GM23338 (cell line): ENCODE results near the gene NEXMIF. TPM values are rescaled to one million over a fixed set of nuclear protein-coding genes. Genes with fewer than 3 reads are reported as not detected.

ENCODE experiments used
- ATAC-seq: fragments of 200-7000 bp; cut with Tn5 transposase; 3 replicates; pipeline ENCODE4 v1.9.1; 2020
- DNase-seq: peaks from one replicate; pipeline ENCODE4 v3.0.0-alpha.2; 2015; ENCODE audit warnings: low spot score
- H2AFZ ChIP-seq: fragments of 200-600 bp; sonication (generic); 2 replicates; pipeline ENCODE4 v1.8.0; 2016; ENCODE audit warnings: antibody characterized with exemption, mild to moderate bottlenecking, moderate library complexity
- H3F3A ChIP-seq: fragments of 200-600 bp; sonication (generic); replicated peaks from 2 replicates; pipeline ENCODE4 v1.8.0; 2017; ENCODE audit warnings: antibody characterized with exemption, mixed run types, low read depth
- H3K27ac ChIP-seq: fragments of 200-600 bp; sonication (generic); 2 replicates; pipeline ENCODE4 v1.6.1; 2016; ENCODE audit warnings: low read depth
- H3K27me3 ChIP-seq: fragments of 200-600 bp; sonication (generic); 2 replicates; pipeline ENCODE4 v1.8.0; 2016; ENCODE audit warnings: mild to moderate bottlenecking, mixed run types, moderate library complexity; ENCODE audit not compliant: insufficient read depth
- H3K36me3 ChIP-seq: fragments of 200-600 bp; sonication (generic); 2 replicates; pipeline ENCODE4 v1.8.0; 2016; ENCODE audit warnings: mild to moderate bottlenecking; ENCODE audit not compliant: insufficient read depth
- H3K4me1 ChIP-seq: fragments of 200-600 bp; sonication (generic); 2 replicates; pipeline ENCODE4 v1.8.0; 2016; ENCODE audit warnings: mild to moderate bottlenecking, moderate library complexity; ENCODE audit not compliant: insufficient read depth
- H3K4me2 ChIP-seq: fragments of 200-600 bp; sonication (generic); 2 replicates; pipeline ENCODE4 v1.7.1; 2017; ENCODE audit warnings: mixed run types
- H3K4me3 ChIP-seq: fragments of 200-600 bp; sonication (generic); 2 replicates; pipeline ENCODE4 v1.6.1; 2016; ENCODE audit warnings: mixed run types
- H3K79me2 ChIP-seq: fragments of 200-600 bp; sonication (generic); replicated peaks from 2 replicates; pipeline ENCODE4 v1.8.0; 2017; ENCODE audit warnings: mild to moderate bottlenecking; ENCODE audit not compliant: insufficient read depth
- H3K9me2 ChIP-seq: fragments of 200-600 bp; sonication (generic); 2 replicates; pipeline ENCODE4 v1.8.0; 2017; ENCODE audit not compliant: insufficient read depth
- H4K20me1 ChIP-seq: fragments of 200-600 bp; sonication (generic); replicated peaks from 2 replicates; pipeline ENCODE4 v1.8.0; 2017; ENCODE audit warnings: mild to moderate bottlenecking; ENCODE audit not compliant: insufficient read depth
- H3K27ac Mint-ChIP-seq: 2 replicates; pipeline ENCODE4 v1.8.0; 2020; ENCODE audit warnings: inconsistent platforms, mild to moderate bottlenecking, moderate library complexity, mixed read lengths
- H3K27me3 Mint-ChIP-seq: 3 replicates; pipeline ENCODE4 v1.8.0; 2022; ENCODE audit warnings: low read depth, mild to moderate bottlenecking, moderate library complexity, mixed read lengths, inconsistent platforms; ENCODE audit not compliant: insufficient read depth, poor library complexity
- H3K36me3 Mint-ChIP-seq: 3 replicates; pipeline ENCODE4 v1.8.0; 2021; ENCODE audit warnings: low read depth, mild to moderate bottlenecking, inconsistent platforms, moderate library complexity, mixed read lengths
- H3K4me1 Mint-ChIP-seq: 3 replicates; pipeline ENCODE4 v1.8.0; 2020; ENCODE audit warnings: mild to moderate bottlenecking, inconsistent platforms, mixed read lengths
- H3K4me3 Mint-ChIP-seq: 3 replicates; pipeline ENCODE4 v1.8.0; 2021; ENCODE audit warnings: moderate library complexity, mild to moderate bottlenecking, inconsistent platforms, mixed read lengths
- H3K9me3 Mint-ChIP-seq: 3 replicates; pipeline ENCODE4 v1.8.0; 2020; ENCODE audit warnings: moderate library complexity, mild to moderate bottlenecking, inconsistent platforms, mixed read lengths
- ETS1 ChIP-seq: IDR thresholded peaks from 2 replicates; pipeline ENCODE4 v1.6.1; 2016; ENCODE audit warnings: antibody characterized with exemption
- EZH2 ChIP-seq: fragments of 200-600 bp; sonication (generic); IDR thresholded peaks from one replicate; pipeline ENCODE4 v1.8.0; 2017; ENCODE audit warnings: antibody characterized with exemption, mild to moderate bottlenecking, low read depth; ENCODE audit not compliant: unreplicated experiment
- EZH2phosphoT487 ChIP-seq: fragments of 200-600 bp; sonication (generic); IDR thresholded peaks from one replicate; pipeline ENCODE4 v1.8.1; 2018; ENCODE audit warnings: antibody characterized with exemption; ENCODE audit not compliant: unreplicated experiment
- POLR2AphosphoS5 ChIP-seq: IDR thresholded peaks from 2 replicates; pipeline ENCODE4 v1.6.1; 2016; ENCODE audit warnings: antibody characterized with exemption, low read depth
- STAT1 ChIP-seq: IDR thresholded peaks from one replicate; pipeline ENCODE4 v1.6.1; 2016; ENCODE audit warnings: antibody characterized with exemption; ENCODE audit not compliant: unreplicated experiment
- ZNF114 ChIP-seq: fragments of 250-450 bp; sonication (Bioruptor Pico); IDR thresholded peaks from 2 replicates; pipeline ENCODE4 v1.5.0; 2020; ENCODE audit warnings: mild to moderate bottlenecking, moderate library complexity
- ZNF462 ChIP-seq: fragments of 250-450 bp; sonication (Bioruptor Pico); IDR thresholded peaks from 2 replicates; pipeline ENCODE4 v1.5.0; 2020; ENCODE audit warnings: mild to moderate bottlenecking, moderate library complexity
- polyA plus RNA-seq: library from polyadenylated mRNA; unstranded; fragments of >200 nt; fragmentation: Nextera tagmentation; extraction: Ambion mirVana; gene quantifications from 2 replicates; pipeline ENCODE4 v1.2.1, GENCODE V29; 2016
- total RNA-seq: library from RNA; depleted of rRNA; stranded (reverse); fragments of >200 nt; shearing (Covaris generic); gene quantifications from 2 replicates; pipeline ENCODE4 v1.2.3, GENCODE V29; 2014

The NEXMIF gene
- total and polyA plus RNA-seq, 2 experiments from 2014 or later = 0.16 to 0.76 TPM

- no peak overlapping the region for H2AFZ ChIP-seq
- H3F3A ChIP-seq = no peaks in the 10 kb centered on the region
- H4K20me1 ChIP-seq = no peaks in the 10 kb centered on the region
- Mint-ChIP-seq H3K27me3 (peaks cover 19% of the 10 kb centered on the region), H3K4me3 (peak overlapping the region; percentile 82), H3K27ac (no peak overlapping the region), H3K9me3 (peaks cover 6% of the 10 kb centered on the region; the same call in 2 of the 3 replicates), H3K36me3 (peaks cover 3% of the 10 kb centered on the region; the same call in 1 of the 3 replicates), H3K4me1 (peaks cover 2% of the 10 kb centered on the region; the same call in 1 of the 3 replicates)
- peak; percentile 40 for ATAC-seq
- no peaks in the 10 kb centered on the region for H3K36me3 ChIP-seq
- H3K4me2 ChIP-seq = peak overlapping the region; percentile 76
- no peaks in the 10 kb centered on the region for H3K9me2 ChIP-seq
- TF ChIP-seq STAT1 (no peak), ZNF114 (CRISPR knock-in tag) (no peak), POLR2AphosphoS5 (no peak), EZH2 (no peak), ZNF462 (CRISPR knock-in tag) (no peak), EZH2phosphoT487 (no peak), ETS1 (no peak)
- H3K4me1 ChIP-seq = no peaks in the 10 kb centered on the region; the same call in 1 of the 2 replicates
- DNase-seq = peak; percentile 37
- H3K27me3 ChIP-seq = peaks cover 40% of the 10 kb centered on the region
- no peak overlapping the region for H3K27ac ChIP-seq
- H3K4me3 ChIP-seq = peak overlapping the region; percentile 58
- no peaks in the 10 kb centered on the region for H3K79me2 ChIP-seq
These were observed 1.3 kb downstream of the NEXMIF start for GRCh38 chrX:74923942-74924448.
